ENCODE results near the gene SAMM50. TPM values are rescaled to one million over a fixed set of nuclear protein-coding genes. Genes with fewer than 3 reads are reported as not detected.

The SAMM50 gene
- total and polyA plus RNA-seq, 5 donors from 2014 or later, result 25.1 to 96.4 (median 75.6) TPM

DNA sequence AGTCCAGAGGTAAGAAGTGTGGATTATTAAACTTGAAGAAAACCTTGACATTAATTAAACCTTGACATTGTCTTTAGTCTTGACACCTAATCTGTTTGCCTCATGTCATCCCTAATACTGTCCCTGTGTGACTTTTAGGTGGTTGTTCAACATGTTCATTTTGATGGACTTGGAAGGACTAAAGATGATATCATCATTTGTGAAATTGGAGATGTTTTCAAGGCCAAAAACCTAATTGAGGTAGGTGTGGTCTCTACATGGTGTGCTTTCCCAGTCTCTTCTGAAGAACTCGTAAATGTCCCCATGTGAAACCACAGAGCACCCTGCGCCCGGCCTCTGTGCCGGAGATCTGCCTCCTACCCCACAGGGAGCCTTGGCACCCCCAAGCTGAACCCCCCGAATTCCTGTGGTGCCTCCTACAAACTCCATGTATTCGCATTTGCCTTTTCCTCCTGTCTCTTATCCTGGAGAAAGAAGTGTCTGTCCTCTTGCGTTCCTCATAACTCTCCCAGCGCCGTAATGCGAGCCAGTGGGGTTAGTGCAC, 9.1 kb downstream of the SAMM50 start:
- no peaks in the 10 kb centered on the region for H3K27me3 ChIP-seq (ENCODE audit: control insufficient read depth, insufficient read depth, low read length)
- ATAC-seq (ENCODE audit: low read depth in 2 of 2) (no peak), DNase-seq (no peak)
- Mint-ChIP-seq H3K36me3 (peaks cover 45% of the 10 kb centered on the region), H3K9me3 (no peaks in the 10 kb centered on the region), H3K4me1 (peaks cover 0 to 15% (median 4%) of the 10 kb centered on the region in 4 donors), H3K4me3 (no peak overlapping the region), H3K27ac (no peak overlapping the region), H3K27me3 (no peaks in the 10 kb centered on the region)
- no peaks in the 10 kb centered on the region for H3K4me1 ChIP-seq (ENCODE audit: control insufficient read depth, insufficient read depth, low read length, poor library complexity, severe bottlenecking)
- H3K36me3 ChIP-seq (ENCODE audit: control insufficient read depth, insufficient read depth, low read length), result peaks cover 60% of the 10 kb centered on the region
- no peak overlapping the region for H3K4me3 ChIP-seq (ENCODE audit: low read depth, low read length)
- no peaks in the 10 kb centered on the region for H3K9me3 ChIP-seq (ENCODE audit: control insufficient read depth in 2 of 2, low read length in 2 of 2)
- H3K27ac ChIP-seq (ENCODE audit: insufficient read depth, low read length, poor library complexity, severe bottlenecking), result no peak overlapping the region

DNA sequence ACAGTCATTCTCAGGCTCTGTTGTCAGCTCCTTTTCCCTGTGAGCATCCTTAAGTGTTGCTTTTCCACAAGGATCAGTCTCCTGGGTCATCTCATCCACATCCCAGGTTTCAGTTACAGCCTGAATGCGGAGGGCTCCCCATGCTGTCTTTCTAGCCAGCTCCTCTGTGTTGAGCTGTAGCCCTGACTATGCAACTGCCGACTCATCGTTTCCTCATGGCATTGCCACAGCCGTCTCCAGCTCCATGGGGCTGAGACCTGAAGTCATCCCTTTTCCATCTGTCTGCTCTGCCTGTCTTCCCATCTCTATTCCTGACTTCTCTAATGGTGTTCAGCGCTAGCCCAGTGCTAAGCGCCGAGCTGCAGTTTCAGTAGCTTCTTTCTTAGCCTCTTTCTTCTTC, 11.8 kb downstream of the SAMM50 start:
- Histone ChIP-seq H3K27me3 (ENCODE audit: control insufficient read depth, insufficient read depth, low read length) (no peaks in the 10 kb centered on the region), H3K27ac (ENCODE audit: insufficient read depth, low read length, poor library complexity, severe bottlenecking) (no peak overlapping the region), H3K9me3 (ENCODE audit: control insufficient read depth in 2 of 2, low read length in 2 of 2) (no peaks in the 10 kb centered on the region), H3K4me1 (ENCODE audit: control insufficient read depth, insufficient read depth, low read length, poor library complexity, severe bottlenecking) (no peaks in the 10 kb centered on the region), H3K36me3 (ENCODE audit: control insufficient read depth, insufficient read depth, low read length) (peaks cover 82% of the 10 kb centered on the region), H3K4me3 (ENCODE audit: low read depth, low read length) (no peak overlapping the region)
- H3K27ac Mint-ChIP-seq, result peak overlapping the region in 1 of 3 donors; percentile 10
- no peaks in the 10 kb centered on the region for H3K9me3 Mint-ChIP-seq
- DNase-seq, result no peak
- no peak for ATAC-seq (ENCODE audit: low read depth in 2 of 2)
- no peak overlapping the region for H3K4me3 Mint-ChIP-seq
- no peaks in the 10 kb centered on the region for H3K27me3 Mint-ChIP-seq
- H3K36me3 Mint-ChIP-seq, result peaks cover 57% of the 10 kb centered on the region
- peaks cover 0 to 6% (median 2%) of the 10 kb centered on the region in 4 donors for H3K4me1 Mint-ChIP-seq

DNA sequence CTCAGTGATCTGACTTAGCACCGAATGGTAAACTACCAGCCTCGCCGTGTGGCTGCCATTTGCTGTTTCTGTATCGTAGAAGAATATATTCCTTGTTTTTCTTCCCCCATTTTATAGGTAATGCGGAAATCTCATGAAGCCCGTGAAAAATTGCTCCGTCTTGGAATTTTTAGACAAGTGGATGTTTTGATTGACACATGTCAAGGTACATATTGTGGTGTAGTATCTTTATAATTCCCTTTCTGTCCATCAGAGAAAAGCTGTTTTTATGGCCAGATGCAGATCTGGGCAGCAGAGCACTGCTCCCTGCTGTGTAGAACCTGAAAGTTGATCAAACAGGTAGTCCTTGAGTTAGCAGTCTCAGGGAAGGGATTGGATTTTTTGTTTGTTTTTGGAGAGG, 13.4 kb downstream of the SAMM50 start:
- Histone ChIP-seq H3K27ac (ENCODE audit: insufficient read depth, low read length, poor library complexity, severe bottlenecking) (no peak overlapping the region), H3K4me3 (ENCODE audit: low read depth, low read length) (no peak overlapping the region), H3K27me3 (ENCODE audit: control insufficient read depth, insufficient read depth, low read length) (no peaks in the 10 kb centered on the region), H3K4me1 (ENCODE audit: control insufficient read depth, insufficient read depth, low read length, poor library complexity, severe bottlenecking) (no peaks in the 10 kb centered on the region), H3K9me3 (ENCODE audit: control insufficient read depth in 2 of 2, low read length in 2 of 2) (no peaks in the 10 kb centered on the region), H3K36me3 (ENCODE audit: control insufficient read depth, insufficient read depth, low read length) (peaks cover 88% of the 10 kb centered on the region)
- Mint-ChIP-seq H3K36me3 (peaks cover 57% of the 10 kb centered on the region), H3K4me3 (no peak overlapping the region), H3K27ac (no peak overlapping the region), H3K27me3 (no peaks in the 10 kb centered on the region), H3K9me3 (no peaks in the 10 kb centered on the region), H3K4me1 (peaks cover 0 to 6% (median 0%) of the 10 kb centered on the region in 4 donors)
- DNase-seq, result no peak
- ATAC-seq (ENCODE audit: low read depth in 2 of 2), result no peak

DNA sequence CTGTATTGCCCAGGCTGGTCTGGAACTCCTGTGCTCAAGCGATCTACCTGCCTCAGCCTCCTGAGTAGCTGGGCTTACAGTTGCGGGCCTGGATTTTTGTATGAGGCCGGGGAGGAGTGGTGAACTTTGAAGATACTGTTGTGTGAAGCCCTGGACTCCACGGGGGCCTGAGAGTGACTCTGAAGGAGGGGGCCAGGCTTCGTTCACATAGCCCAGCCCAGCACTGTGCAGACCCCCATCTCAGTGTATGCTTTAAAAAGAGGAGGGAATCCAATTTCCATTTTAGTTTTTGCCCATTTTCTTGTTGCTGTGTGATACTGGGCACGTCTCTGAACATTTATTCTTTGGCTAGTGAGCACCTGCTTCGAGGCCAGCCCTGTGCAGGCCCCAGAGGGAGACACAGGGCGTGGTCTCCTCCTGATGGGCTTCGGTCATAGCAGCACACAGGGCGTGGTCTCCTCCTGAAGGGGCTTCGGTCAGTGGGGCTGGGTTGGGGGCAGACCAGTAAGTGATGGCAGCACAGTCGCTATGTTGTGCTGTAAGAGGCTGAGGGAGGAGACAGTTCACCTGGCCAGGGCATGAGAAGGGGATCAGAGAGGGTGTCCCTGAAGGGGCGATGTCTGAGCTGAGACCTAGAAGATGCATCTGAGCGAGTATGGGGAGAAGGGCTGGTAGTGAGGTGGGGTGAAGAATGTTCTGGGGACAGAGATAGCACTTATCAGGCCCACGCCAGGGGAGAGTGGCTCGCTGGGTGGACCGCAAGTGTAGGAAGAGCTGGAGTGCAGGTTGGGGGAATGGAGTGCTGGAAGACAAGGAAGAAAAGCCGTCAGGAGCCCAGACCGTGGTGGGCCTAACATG, 14.0 kb downstream of the SAMM50 start:
- DNase-seq (no peak), ATAC-seq (ENCODE audit: low read depth in 2 of 2) (no peak)
- no peak overlapping the region for H3K4me3 Mint-ChIP-seq
- H3K36me3 Mint-ChIP-seq, result peaks cover 59% of the 10 kb centered on the region
- H3K4me3 ChIP-seq (ENCODE audit: low read depth, low read length), result no peak overlapping the region
- no peaks in the 10 kb centered on the region for H3K4me1 ChIP-seq (ENCODE audit: control insufficient read depth, insufficient read depth, low read length, poor library complexity, severe bottlenecking)
- peak overlapping the region in 1 of 3 donors; percentile 30 for H3K27ac Mint-ChIP-seq
- H3K9me3 ChIP-seq (ENCODE audit: control insufficient read depth in 2 of 2, low read length in 2 of 2), result no peaks in the 10 kb centered on the region
- H3K4me1 Mint-ChIP-seq, result peaks cover 0 to 6% (median 0%) of the 10 kb centered on the region in 4 donors
- H3K36me3 ChIP-seq (ENCODE audit: control insufficient read depth, insufficient read depth, low read length), result peaks cover 88% of the 10 kb centered on the region
- no peak overlapping the region for H3K27ac ChIP-seq (ENCODE audit: insufficient read depth, low read length, poor library complexity, severe bottlenecking)
- no peaks in the 10 kb centered on the region for H3K27me3 Mint-ChIP-seq
- no peaks in the 10 kb centered on the region for H3K27me3 ChIP-seq (ENCODE audit: control insufficient read depth, insufficient read depth, low read length)
- H3K9me3 Mint-ChIP-seq, result no peaks in the 10 kb centered on the region

DNA sequence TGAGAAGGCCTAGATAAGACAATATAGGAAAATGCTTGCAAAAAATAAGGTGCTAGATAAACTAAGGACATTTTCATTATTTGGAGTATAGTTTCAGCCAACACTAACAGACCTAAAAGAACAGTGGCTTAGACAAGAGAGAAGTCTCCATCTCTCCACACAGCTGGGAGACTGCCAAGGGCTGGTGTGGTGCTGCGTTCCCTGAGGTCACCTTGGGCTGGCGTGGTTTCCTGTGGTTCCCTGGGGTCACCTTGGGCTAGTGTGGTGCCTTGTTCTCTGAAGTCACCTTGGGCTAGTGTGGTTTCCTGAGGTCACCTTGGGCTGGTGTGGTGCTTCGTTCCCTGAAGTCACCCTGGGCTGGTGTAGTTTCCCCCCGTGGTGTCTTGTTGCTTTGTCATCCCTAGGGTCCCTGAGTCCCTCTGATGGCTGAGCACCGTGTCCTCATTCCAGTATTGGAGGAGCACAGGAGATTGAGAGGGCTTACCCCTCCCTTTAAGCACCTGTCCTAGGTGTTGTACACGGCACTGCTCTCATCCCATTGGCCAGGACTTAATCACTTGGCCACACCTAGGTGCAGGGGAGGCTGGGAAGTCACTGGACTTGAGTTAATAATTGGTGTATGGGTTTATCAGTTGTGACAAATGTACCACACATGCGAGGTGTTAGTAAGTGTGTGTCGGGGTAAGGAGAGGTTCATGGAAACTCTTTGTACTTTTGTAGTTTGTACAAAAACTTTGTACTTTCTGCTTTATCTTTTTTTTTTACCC, 14.9 kb downstream of the SAMM50 start:
- H3K4me1 ChIP-seq (ENCODE audit: control insufficient read depth, insufficient read depth, low read length, poor library complexity, severe bottlenecking), result no peaks in the 10 kb centered on the region
- no peak overlapping the region for H3K4me3 ChIP-seq (ENCODE audit: low read depth, low read length)
- Mint-ChIP-seq H3K27ac (no peak overlapping the region), H3K36me3 (peaks cover 54% of the 10 kb centered on the region), H3K4me1 (peaks cover 0 to 6% (median 0%) of the 10 kb centered on the region in 4 donors), H3K4me3 (no peak overlapping the region), H3K9me3 (no peaks in the 10 kb centered on the region), H3K27me3 (no peaks in the 10 kb centered on the region)
- DNase-seq, result no peak
- peaks cover 89% of the 10 kb centered on the region for H3K36me3 ChIP-seq (ENCODE audit: control insufficient read depth, insufficient read depth, low read length)
- H3K27me3 ChIP-seq (ENCODE audit: control insufficient read depth, insufficient read depth, low read length), result no peaks in the 10 kb centered on the region
- no peak overlapping the region for H3K27ac ChIP-seq (ENCODE audit: insufficient read depth, low read length, poor library complexity, severe bottlenecking)
- ATAC-seq (ENCODE audit: low read depth in 2 of 2), result no peak
- no peaks in the 10 kb centered on the region for H3K9me3 ChIP-seq (ENCODE audit: control insufficient read depth in 2 of 2, low read length in 2 of 2)

DNA sequence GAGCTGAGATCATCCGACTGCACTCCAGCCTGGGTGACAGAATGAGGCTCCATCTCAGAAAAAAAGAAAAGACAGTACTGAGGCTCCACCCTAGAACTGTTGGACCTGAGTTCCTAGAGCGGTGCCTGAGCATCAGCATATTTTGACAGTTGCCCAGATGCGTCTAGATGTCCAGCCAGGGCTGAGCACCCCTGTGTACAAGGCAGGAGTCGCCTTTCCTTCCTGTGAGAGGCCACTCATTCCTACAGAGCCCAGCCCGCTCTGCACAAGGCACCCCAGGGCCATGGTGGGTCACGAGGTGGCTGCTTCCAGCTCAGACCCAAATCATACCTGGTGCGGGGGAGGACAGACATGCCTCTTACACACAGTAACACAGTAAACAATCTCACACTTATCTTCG, 15.9 kb downstream of the SAMM50 start:
- Mint-ChIP-seq H3K27me3 (no peaks in the 10 kb centered on the region), H3K4me3 (no peak overlapping the region), H3K9me3 (no peaks in the 10 kb centered on the region), H3K27ac (no peak overlapping the region), H3K36me3 (peaks cover 60% of the 10 kb centered on the region), H3K4me1 (peaks cover 0 to 6% (median 0%) of the 10 kb centered on the region in 4 donors)
- ATAC-seq (ENCODE audit: low read depth in 2 of 2), result no peak
- no peaks in the 10 kb centered on the region for H3K27me3 ChIP-seq (ENCODE audit: control insufficient read depth, insufficient read depth, low read length)
- H3K27ac ChIP-seq (ENCODE audit: insufficient read depth, low read length, poor library complexity, severe bottlenecking), result no peak overlapping the region
- no peak for DNase-seq
- no peak overlapping the region for H3K4me3 ChIP-seq (ENCODE audit: low read depth, low read length)
- H3K9me3 ChIP-seq (ENCODE audit: control insufficient read depth in 2 of 2, low read length in 2 of 2), result no peaks in the 10 kb centered on the region
- H3K36me3 ChIP-seq (ENCODE audit: control insufficient read depth, insufficient read depth, low read length), result peaks cover 90% of the 10 kb centered on the region
- H3K4me1 ChIP-seq (ENCODE audit: control insufficient read depth, insufficient read depth, low read length, poor library complexity, severe bottlenecking), result no peaks in the 10 kb centered on the region

DNA sequence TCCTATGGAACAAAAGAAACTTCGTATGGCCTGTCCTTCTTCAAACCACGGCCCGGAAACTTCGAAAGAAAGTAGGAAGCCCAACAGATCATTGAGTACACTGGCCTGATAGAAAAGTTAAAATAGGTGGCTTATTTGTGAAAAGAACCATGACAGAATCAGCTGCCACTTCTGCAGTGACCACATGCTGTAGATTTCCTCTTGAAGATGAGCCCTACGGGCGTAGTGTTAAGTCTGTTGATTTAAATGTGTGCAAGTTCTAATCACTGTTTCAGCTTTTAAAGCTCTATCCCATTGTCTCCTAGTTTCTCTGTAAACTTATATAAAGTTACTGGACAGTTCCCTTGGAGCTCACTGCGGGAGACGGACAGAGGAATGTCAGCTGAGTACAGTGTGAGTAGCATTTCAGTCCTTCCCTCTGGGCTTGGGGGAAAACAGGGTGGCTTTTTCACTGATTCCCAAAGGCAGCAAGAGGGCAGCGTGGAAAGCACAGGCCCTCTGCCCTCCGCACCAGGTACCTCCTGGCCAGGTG, 17.8 kb downstream of the SAMM50 start:
- Mint-ChIP-seq H3K9me3 (no peaks in the 10 kb centered on the region), H3K36me3 (peaks cover 55% of the 10 kb centered on the region), H3K4me1 (peaks cover 0 to 6% (median 0%) of the 10 kb centered on the region in 4 donors), H3K4me3 (no peak overlapping the region), H3K27ac (no peak overlapping the region), H3K27me3 (no peaks in the 10 kb centered on the region)
- no peaks in the 10 kb centered on the region for H3K27me3 ChIP-seq (ENCODE audit: control insufficient read depth, insufficient read depth, low read length)
- H3K36me3 ChIP-seq (ENCODE audit: control insufficient read depth, insufficient read depth, low read length), result peaks cover 93% of the 10 kb centered on the region
- H3K27ac ChIP-seq (ENCODE audit: insufficient read depth, low read length, poor library complexity, severe bottlenecking), result no peak overlapping the region
- DNase-seq, result no peak
- H3K9me3 ChIP-seq (ENCODE audit: control insufficient read depth in 2 of 2, low read length in 2 of 2), result no peaks in the 10 kb centered on the region
- no peak for ATAC-seq (ENCODE audit: low read depth in 2 of 2)
- no peaks in the 10 kb centered on the region for H3K4me1 ChIP-seq (ENCODE audit: control insufficient read depth, insufficient read depth, low read length, poor library complexity, severe bottlenecking)
- no peak overlapping the region for H3K4me3 ChIP-seq (ENCODE audit: low read depth, low read length)
